NCI-H128 (cell line): ENCODE results near the gene VSNL1.

ENCODE experiments used
- DNase-seq: peaks from one replicate; lab custom pipeline; 2025; ENCODE audit not compliant: unreplicated experiment; lab: John Stamatoyannopoulos, UW

Gene VSNL1

GRCh38 chr2:17688600-17688999 is 148.1 kb downstream of the VSNL1 start:
- no peak for DNase-seq

DNA sequence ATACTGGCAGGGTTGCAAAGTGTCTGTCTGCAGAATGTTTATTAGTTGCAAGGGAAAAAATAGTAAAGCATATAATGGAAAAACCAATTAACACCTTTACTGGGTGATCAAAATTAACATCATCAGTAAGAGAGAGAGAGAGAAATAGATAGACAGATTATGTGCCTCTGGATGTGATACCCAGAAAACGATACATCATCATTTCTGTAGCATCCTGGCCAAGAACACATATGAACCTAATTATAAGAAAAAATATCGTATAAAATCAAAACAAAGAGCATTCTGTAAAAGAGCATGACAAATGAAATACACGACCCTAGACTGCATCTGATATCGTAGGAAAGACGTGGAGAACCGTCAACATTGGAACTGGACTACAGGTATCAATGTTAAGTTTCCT is 148.5 kb downstream of the VSNL1 start:
- DNase-seq, result no peak

DNA sequence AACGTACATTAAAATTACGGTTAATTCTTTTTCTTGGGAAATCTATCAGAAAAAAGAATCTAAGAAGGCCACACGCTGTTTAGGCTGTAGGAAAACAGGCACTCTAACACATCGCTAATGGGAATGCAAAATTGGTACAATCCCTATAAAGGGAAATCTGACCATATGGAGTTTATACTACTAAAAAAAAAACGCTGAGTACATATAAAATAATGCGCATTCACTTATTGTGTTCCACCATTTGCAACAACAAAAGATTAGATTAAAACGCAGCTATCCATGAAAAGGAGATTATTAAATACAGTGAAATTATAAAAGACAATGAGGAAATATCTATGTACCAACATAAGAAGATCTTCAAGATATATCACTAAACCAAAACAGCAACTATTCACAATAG is 150.3 kb downstream of the VSNL1 start:
- DNase-seq, result no peak
